ENCODE results near the gene EVI5. TPM values are rescaled to one million over a fixed set of nuclear protein-coding genes. Genes with fewer than 3 reads are reported as not detected.

EVI5 gene
- polyA plus RNA-seq, 1 donor from 2014 or later: 8.5 TPM

DNA sequence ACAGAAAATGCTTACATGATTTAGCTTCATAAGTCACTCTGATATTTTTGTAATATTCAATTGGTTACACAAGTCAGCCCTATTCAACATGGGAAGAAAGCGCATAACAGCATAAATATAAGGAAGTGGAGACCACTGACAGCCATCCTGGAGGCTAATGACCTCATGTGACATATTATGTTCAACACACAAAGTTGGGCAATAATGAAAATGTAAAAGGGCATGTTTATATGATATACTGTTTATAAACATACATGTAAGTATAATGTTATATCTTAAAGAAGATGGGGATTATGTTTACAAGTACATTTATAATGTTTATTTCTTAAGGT is 30.2 kb downstream of the EVI5 start:
- TF ChIP-seq RAD21 (conservative IDR thresholded peaks at IDR 0.05) (no peak), MXI1 (conservative IDR thresholded peaks at IDR 0.05; ENCODE audit: poor library complexity, severe bottlenecking) (no peak), EP300 (conservative IDR thresholded peaks at IDR 0.05; ENCODE audit: poor library complexity, severe bottlenecking) (no peak), POLR2AphosphoS5 (IDR thresholded peaks at IDR 0.05) (no peak), REST (IDR thresholded peaks at IDR 0.05; ENCODE audit: borderline replicate concordance) (no peak), SMC3 (conservative IDR thresholded peaks at IDR 0.05; ENCODE audit: poor library complexity) (no peak), TAF1 (IDR thresholded peaks at IDR 0.05; ENCODE audit: low read depth) (no peak), EZH2 (IDR thresholded peaks at IDR 0.05; ENCODE audit: borderline replicate concordance, insufficient read depth, low read length, poor library complexity, severe bottlenecking) (no peak)
- TF ChIP-seq, protein P1, sequence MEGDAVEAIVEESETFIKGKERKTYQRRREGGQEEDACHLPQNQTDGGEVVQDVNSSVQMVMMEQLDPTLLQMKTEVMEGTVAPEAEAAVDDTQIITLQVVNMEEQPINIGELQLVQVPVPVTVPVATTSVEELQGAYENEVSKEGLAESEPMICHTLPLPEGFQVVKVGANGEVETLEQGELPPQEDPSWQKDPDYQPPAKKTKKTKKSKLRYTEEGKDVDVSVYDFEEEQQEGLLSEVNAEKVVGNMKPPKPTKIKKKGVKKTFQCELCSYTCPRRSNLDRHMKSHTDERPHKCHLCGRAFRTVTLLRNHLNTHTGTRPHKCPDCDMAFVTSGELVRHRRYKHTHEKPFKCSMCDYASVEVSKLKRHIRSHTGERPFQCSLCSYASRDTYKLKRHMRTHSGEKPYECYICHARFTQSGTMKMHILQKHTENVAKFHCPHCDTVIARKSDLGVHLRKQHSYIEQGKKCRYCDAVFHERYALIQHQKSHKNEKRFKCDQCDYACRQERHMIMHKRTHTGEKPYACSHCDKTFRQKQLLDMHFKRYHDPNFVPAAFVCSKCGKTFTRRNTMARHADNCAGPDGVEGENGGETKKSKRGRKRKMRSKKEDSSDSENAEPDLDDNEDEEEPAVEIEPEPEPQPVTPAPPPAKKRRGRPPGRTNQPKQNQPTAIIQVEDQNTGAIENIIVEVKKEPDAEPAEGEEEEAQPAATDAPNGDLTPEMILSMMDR (IDR thresholded peaks at IDR 0.05; ENCODE audit: poor library complexity, severe bottlenecking): no peak
- Histone ChIP-seq H3K27me3 (ENCODE audit: insufficient read depth, low read depth, low read length) (no peaks in the 10 kb centered on the region), H3K4me3 (ENCODE audit: low read length) (no peak overlapping the region), H3K27ac (ENCODE audit: low read length) (no peak overlapping the region), H3K9me3 (ENCODE audit: low read length) (no peaks in the 10 kb centered on the region), H3K4me2 (ENCODE audit: low read length) (no peak overlapping the region), H2AFZ (ENCODE audit: low read depth, low read length) (no peak overlapping the region), H3K79me2 (replicated peaks; ENCODE audit: insufficient read depth, low read length) (no peaks in the 10 kb centered on the region), H3F3A (ENCODE audit: insufficient read depth, low read length, poor library complexity, severe bottlenecking) (no peaks in the 10 kb centered on the region), H3K9ac (ENCODE audit: low read length) (no peak overlapping the region), H3K36me3 (ENCODE audit: insufficient read depth, low read length) (no peaks in the 10 kb centered on the region), H4K20me1 (ENCODE audit: insufficient read depth) (no peaks in the 10 kb centered on the region), H3K9me2 (ENCODE audit: insufficient read depth, low read length) (no peaks in the 10 kb centered on the region)

DNA sequence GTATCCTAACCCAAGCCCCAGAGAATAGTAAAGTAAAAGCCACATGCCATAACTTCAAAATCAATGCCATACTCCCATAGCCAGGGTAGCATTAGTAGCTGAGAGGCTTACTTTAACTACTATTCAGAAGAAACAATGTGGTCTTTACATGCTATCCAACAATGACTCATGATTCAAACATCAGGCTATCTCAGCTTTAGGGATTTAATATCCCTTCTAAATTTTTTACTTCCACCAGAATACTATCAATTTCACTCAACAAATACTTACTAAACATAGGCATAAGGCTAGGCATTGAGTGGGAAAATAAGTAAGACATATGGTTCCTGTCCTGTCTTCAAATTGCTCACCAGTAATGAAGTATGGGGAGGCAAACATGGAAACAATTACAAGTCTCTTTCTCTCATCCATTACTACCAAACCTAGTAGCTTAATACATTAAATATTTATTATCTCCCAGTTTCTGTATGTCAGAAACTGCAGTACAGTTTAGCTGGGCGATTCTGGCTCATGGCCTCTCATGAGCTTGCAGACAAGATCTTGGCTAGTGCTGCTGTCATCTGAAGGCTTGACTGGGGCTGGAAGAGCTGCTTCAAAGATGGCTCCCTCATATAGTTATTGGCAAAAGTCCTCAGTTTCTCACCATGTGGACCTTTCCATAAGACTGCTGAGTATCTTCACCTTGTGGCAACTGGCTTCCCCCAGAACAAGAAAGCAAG is 30.7 kb downstream of the EVI5 start:
- Histone ChIP-seq H3K27ac (ENCODE audit: low read length) (no peak overlapping the region), H3K27me3 (ENCODE audit: insufficient read depth, low read depth, low read length) (no peaks in the 10 kb centered on the region), H3K79me2 (replicated peaks; ENCODE audit: insufficient read depth, low read length) (no peaks in the 10 kb centered on the region), H4K20me1 (ENCODE audit: insufficient read depth) (no peaks in the 10 kb centered on the region), H3K36me3 (ENCODE audit: insufficient read depth, low read length) (no peaks in the 10 kb centered on the region), H3F3A (ENCODE audit: insufficient read depth, low read length, poor library complexity, severe bottlenecking) (no peaks in the 10 kb centered on the region), H3K9ac (ENCODE audit: low read length) (no peak overlapping the region), H3K4me3 (ENCODE audit: low read length) (no peak overlapping the region), H2AFZ (ENCODE audit: low read depth, low read length) (no peak overlapping the region), H3K9me2 (ENCODE audit: insufficient read depth, low read length) (no peaks in the 10 kb centered on the region), H3K9me3 (ENCODE audit: low read length) (no peaks in the 10 kb centered on the region), H3K4me2 (ENCODE audit: low read length) (no peak overlapping the region)
- TF ChIP-seq MXI1 (conservative IDR thresholded peaks at IDR 0.05; ENCODE audit: poor library complexity, severe bottlenecking) (no peak), SMC3 (conservative IDR thresholded peaks at IDR 0.05; ENCODE audit: poor library complexity) (no peak), POLR2AphosphoS5 (IDR thresholded peaks at IDR 0.05) (no peak), EZH2 (IDR thresholded peaks at IDR 0.05; ENCODE audit: borderline replicate concordance, insufficient read depth, low read length, poor library complexity, severe bottlenecking) (no peak), REST (IDR thresholded peaks at IDR 0.05; ENCODE audit: borderline replicate concordance) (no peak), RAD21 (conservative IDR thresholded peaks at IDR 0.05) (no peak), TAF1 (IDR thresholded peaks at IDR 0.05; ENCODE audit: low read depth) (no peak), EP300 (conservative IDR thresholded peaks at IDR 0.05; ENCODE audit: poor library complexity, severe bottlenecking) (no peak)
- TF ChIP-seq, protein P1 (IDR thresholded peaks at IDR 0.05; ENCODE audit: poor library complexity, severe bottlenecking): no peak
